Measurements from ENCODE around the gene OCIAD1. TPM values are rescaled to one million over a fixed set of nuclear protein-coding genes. Genes with fewer than 3 reads are reported as not detected.

Gene OCIAD1
- total RNA-seq, 3 donors from 2014 or later (not counting 1 experiment from before 2014, with no cell fraction given), result 91.4 to 117 (median 93.7) TPM

GRCh38 chr4:48792348-48793006 lies 38.4 kb upstream of the OCIAD1 start:
- H3K9me3 ChIP-seq (ENCODE audit: control insufficient read depth, insufficient read depth, low read length), result no peaks in the 10 kb centered on the region
- no peak overlapping the region for H3K4me3 ChIP-seq (ENCODE audit: low read length)
- Mint-ChIP-seq H3K27ac (no peak overlapping the region), H3K4me3 (no peak overlapping the region), H3K9me3 (no peaks in the 10 kb centered on the region), H3K4me1 (no peaks in the 10 kb centered on the region), H3K27me3 (ENCODE audit: low read depth in 2 of 2) (peaks cover 0 to 3% of the 10 kb centered on the region in 2 donors), H3K36me3 (no peaks in the 10 kb centered on the region)
- DNase-seq (no peak), ATAC-seq (no peak)
- no peak overlapping the region for H3K27ac ChIP-seq (ENCODE audit: low read length)
- TF ChIP-seq CTCF (IDR thresholded peaks at IDR 0.05), result no peak
- intact Hi-C loops (cut with micrococcal nuclease), result no loop called here
- H3K36me3 ChIP-seq (ENCODE audit: control insufficient read depth, insufficient read depth, low read length), result no peaks in the 10 kb centered on the region
- H3K27me3 ChIP-seq (ENCODE audit: control insufficient read depth, insufficient read depth, low read length), result no peaks in the 10 kb centered on the region
- 74% methylated on average over 5 of the region's 5 CpGs for WGBS (ENCODE audit: insufficient coverage)
- H3K4me1 ChIP-seq (ENCODE audit: control insufficient read depth, insufficient read depth, low read length), result no peaks in the 10 kb centered on the region

GRCh38 chr4:48795108-48795507 lies 35.8 kb upstream of the OCIAD1 start:
- Mint-ChIP-seq H3K27ac (no peak overlapping the region), H3K27me3 (ENCODE audit: low read depth in 2 of 2) (peaks cover 0 to 3% of the 10 kb centered on the region in 2 donors), H3K9me3 (no peaks in the 10 kb centered on the region), H3K4me1 (no peaks in the 10 kb centered on the region), H3K36me3 (no peaks in the 10 kb centered on the region), H3K4me3 (no peak overlapping the region)
- Histone ChIP-seq H3K27ac (ENCODE audit: low read length) (no peak overlapping the region), H3K27me3 (ENCODE audit: control insufficient read depth, insufficient read depth, low read length) (no peaks in the 10 kb centered on the region), H3K4me1 (ENCODE audit: control insufficient read depth, insufficient read depth, low read length) (no peaks in the 10 kb centered on the region), H3K4me3 (ENCODE audit: low read length) (no peak overlapping the region), H3K36me3 (ENCODE audit: control insufficient read depth, insufficient read depth, low read length) (no peaks in the 10 kb centered on the region), H3K9me3 (ENCODE audit: control insufficient read depth, insufficient read depth, low read length) (no peaks in the 10 kb centered on the region)
- intact Hi-C loops (cut with micrococcal nuclease), result no loop called here
- ATAC-seq (no peak), DNase-seq (no peak)
- TF ChIP-seq CTCF (IDR thresholded peaks at IDR 0.05), result no peak
- WGBS (ENCODE audit: insufficient coverage), result 85% methylated on average over 3 of the region's 3 CpGs

- no peaks in the 10 kb centered on the region for H3K9me3 ChIP-seq (ENCODE audit: control insufficient read depth, insufficient read depth, low read length)
- TF ChIP-seq CTCF (IDR thresholded peaks at IDR 0.05), result no peak
- no peak overlapping the region for H3K27ac ChIP-seq (ENCODE audit: low read length)
- intact Hi-C loops (cut with micrococcal nuclease), result no loop called here
- H3K36me3 ChIP-seq (ENCODE audit: control insufficient read depth, insufficient read depth, low read length), result no peaks in the 10 kb centered on the region
- Mint-ChIP-seq H3K4me3 (no peak overlapping the region), H3K9me3 (no peaks in the 10 kb centered on the region), H3K27me3 (ENCODE audit: low read depth in 2 of 2) (peaks cover 0 to 3% of the 10 kb centered on the region in 2 donors), H3K36me3 (no peaks in the 10 kb centered on the region), H3K27ac (no peak overlapping the region), H3K4me1 (no peaks in the 10 kb centered on the region)
- no peaks in the 10 kb centered on the region for H3K27me3 ChIP-seq (ENCODE audit: control insufficient read depth, insufficient read depth, low read length)
- H3K4me3 ChIP-seq (ENCODE audit: low read length), result no peak overlapping the region
- DNase-seq (no peak), ATAC-seq (no peak)
- WGBS (ENCODE audit: insufficient coverage), result 97% methylated on average over 2 of the region's 2 CpGs
- H3K4me1 ChIP-seq (ENCODE audit: control insufficient read depth, insufficient read depth, low read length), result no peaks in the 10 kb centered on the region
Observed at GRCh38 chr4:48796191-48796926, 34.5 kb upstream of the OCIAD1 start.
